Right atrium auricular region (tissue), 2 donors: ENCODE measurements around the gene CLCN6. TPM values are rescaled to one million over a fixed set of nuclear protein-coding genes. Genes with fewer than 3 reads are reported as not detected.

Experiments
- DNase-seq: peaks from one replicate; pipeline ENCODE4 v3.0.0-alpha.2; 2019; ENCODE audit warnings: low spot score
- H3K27ac ChIP-seq, 2 donors: fragments of 200-600 bp; sonication (generic); 1 replicate in 1 of 2; 2 replicates in 1 of 2; pipeline ENCODE4 v1.5.1; 2016 to 2019
- H3K27me3 ChIP-seq, 2 donors: fragments of 200-600 bp; sonication (generic); one replicate each; pipeline versions ENCODE4 v1.5.1 to v1.6.0; 2017 to 2019
- H3K36me3 ChIP-seq: fragments of 200-600 bp; sonication (generic); one replicate; pipeline ENCODE4 v1.5.1; 2016
- H3K4me1 ChIP-seq, 2 donors: fragments of 200-600 bp; sonication (generic); one replicate each; pipeline versions ENCODE4 v1.5.1 to v1.6.0; 2017 to 2019
- H3K4me3 ChIP-seq, 2 donors: fragments of 200-600 bp; sonication (generic); 1 replicate in 1 of 2; 2 replicates in 1 of 2; pipeline ENCODE4 v1.5.1; 2017 to 2019; ENCODE audit warnings: mild to moderate bottlenecking in 1 of 2, moderate library complexity in 1 of 2
- H3K9me3 ChIP-seq, 2 donors: fragments of 200-600 bp; sonication (generic); one replicate each; pipeline ENCODE4 v1.5.1; 2019
- total RNA-seq, 2 donors: library from RNA; depleted of rRNA; stranded (reverse); fragments of >200 nt; gene quantifications; one replicate each; pipeline ENCODE4 v1.1.0, GENCODE V29; 2016
- TF ChIP-seq, protein P1 (sequence below), 2 donors: fragments of 200-600 bp; sonication (generic); IDR thresholded peaks; one replicate each; pipeline ENCODE4 v1.5.1; 2019; ENCODE audit warnings: antibody characterized with exemption in 2 of 2

CLCN6 gene
- total RNA-seq, 2 donors from 2014 or later, result 14.8 to 15.2 TPM

DNA sequence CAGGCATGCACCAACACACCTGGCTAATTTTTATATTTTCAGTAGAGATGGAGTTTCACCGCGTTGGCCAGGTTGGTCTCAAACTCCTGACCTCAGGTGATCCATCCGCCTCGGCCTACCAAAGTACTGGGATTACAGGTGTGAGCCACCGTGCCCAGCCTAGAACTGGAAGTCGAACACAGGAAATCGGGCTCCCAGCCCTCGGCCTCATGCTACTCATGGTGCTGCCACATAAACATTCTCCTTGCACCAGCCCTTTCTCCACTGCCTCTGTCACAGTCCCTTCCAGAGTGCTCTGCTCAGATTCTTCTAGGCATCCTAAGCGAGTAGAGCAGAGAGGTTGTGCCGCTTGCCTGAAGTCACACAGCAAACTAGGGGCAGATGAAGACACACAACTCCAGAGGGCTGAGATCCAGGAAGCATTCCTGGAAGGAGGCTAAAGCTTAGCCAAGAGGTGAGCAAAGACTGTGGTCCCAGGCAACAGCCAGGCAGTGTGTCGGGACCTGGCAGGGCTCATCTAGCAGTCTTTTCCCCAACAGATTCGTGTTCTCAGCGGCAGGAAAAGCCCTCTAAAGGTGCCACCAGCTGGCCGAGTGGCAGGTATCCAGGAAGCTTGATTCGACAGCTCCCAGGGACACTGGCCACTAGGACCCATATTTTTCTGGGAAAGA is 82.3 kb downstream of the CLCN6 start:
- peak overlapping the region; percentile 88 to 90 for H3K27ac ChIP-seq

DNA sequence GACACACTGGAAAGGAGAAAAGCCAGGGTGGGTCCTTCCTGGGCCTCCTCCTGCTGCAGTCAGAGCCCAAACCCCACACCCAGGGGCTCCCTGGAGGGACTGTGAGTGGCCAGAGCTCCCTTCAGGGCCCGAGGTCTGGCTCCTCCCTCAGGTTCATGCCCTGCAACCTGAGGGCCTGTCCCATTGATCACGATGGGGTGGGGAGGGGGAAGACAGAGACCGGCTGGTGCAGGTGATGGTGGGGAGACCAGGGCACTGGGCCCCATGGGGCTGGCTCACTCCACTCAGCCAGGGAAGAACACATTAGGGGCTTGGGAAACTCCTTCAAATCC is 82.9 kb downstream of the CLCN6 start:
- H3K4me1 ChIP-seq, result peaks cover 0 to 45% of the 10 kb centered on the region in 2 donors
- H3K4me3 ChIP-seq, result no peak overlapping the region
- H3K36me3 ChIP-seq, result no peaks in the 10 kb centered on the region
- H3K9me3 ChIP-seq, result no peaks in the 10 kb centered on the region
- no peaks in the 10 kb centered on the region for H3K27me3 ChIP-seq
- H3K27ac ChIP-seq, result peak overlapping the region; percentile 88 to 90
- DNase-seq, result no peak
- TF ChIP-seq, protein P1, sequence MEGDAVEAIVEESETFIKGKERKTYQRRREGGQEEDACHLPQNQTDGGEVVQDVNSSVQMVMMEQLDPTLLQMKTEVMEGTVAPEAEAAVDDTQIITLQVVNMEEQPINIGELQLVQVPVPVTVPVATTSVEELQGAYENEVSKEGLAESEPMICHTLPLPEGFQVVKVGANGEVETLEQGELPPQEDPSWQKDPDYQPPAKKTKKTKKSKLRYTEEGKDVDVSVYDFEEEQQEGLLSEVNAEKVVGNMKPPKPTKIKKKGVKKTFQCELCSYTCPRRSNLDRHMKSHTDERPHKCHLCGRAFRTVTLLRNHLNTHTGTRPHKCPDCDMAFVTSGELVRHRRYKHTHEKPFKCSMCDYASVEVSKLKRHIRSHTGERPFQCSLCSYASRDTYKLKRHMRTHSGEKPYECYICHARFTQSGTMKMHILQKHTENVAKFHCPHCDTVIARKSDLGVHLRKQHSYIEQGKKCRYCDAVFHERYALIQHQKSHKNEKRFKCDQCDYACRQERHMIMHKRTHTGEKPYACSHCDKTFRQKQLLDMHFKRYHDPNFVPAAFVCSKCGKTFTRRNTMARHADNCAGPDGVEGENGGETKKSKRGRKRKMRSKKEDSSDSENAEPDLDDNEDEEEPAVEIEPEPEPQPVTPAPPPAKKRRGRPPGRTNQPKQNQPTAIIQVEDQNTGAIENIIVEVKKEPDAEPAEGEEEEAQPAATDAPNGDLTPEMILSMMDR (IDR thresholded peaks at IDR 0.05), result no peak

More for the DNA sequence above, 82.3 kb downstream of the CLCN6 start:
- TF ChIP-seq, protein P1 (IDR thresholded peaks at IDR 0.05), result no peak
- no peaks in the 10 kb centered on the region for H3K36me3 ChIP-seq
- peaks cover 0 to 50% of the 10 kb centered on the region in 2 donors for H3K4me1 ChIP-seq
- H3K9me3 ChIP-seq, result no peaks in the 10 kb centered on the region
- no peak overlapping the region for H3K4me3 ChIP-seq
- DNase-seq, result no peak
- H3K27me3 ChIP-seq, result no peaks in the 10 kb centered on the region

DNA sequence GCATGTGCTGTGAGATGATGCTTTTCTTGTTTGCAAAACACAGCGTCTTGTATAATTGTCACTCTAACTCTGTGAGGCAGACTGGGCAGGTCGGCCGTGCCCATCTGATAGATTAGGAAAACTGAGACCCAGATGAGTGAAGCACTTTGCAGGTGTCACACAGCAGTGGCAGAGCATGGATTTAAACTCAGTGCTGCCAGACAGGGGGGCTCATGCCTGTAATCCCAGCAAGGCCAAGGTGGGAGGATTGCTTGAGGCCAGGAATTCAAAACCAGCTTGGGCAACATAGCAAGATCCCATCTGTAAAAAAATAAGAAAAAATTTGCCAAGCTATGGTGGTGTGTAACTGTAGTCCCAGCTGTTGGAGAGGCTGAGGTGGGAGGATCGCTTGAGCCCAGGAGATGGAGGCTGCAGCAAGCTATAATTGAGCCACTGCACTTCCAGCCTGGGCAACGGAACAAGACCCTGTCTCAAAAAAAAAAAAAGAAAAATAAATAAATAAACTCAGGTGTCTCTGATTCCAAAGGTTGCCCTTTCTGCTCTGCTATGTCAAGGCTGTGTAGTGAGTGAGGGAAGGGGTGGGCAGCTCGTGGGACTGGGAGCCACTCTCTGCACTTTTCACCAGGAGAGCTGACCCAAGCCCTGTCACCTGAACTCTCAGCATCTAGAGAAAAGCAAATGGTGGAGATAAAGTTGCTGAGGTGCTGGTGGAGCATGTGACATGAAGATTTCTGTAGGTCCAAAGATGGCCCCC is 85.6 kb downstream of the CLCN6 start:
- H3K27ac ChIP-seq, result no peak overlapping the region
- no peaks in the 10 kb centered on the region for H3K27me3 ChIP-seq
- TF ChIP-seq, protein P1 (IDR thresholded peaks at IDR 0.05), result no peak
- no peaks in the 10 kb centered on the region for H3K36me3 ChIP-seq
- no peaks in the 10 kb centered on the region for H3K9me3 ChIP-seq
- peaks cover 0 to 25% of the 10 kb centered on the region in 2 donors for H3K4me1 ChIP-seq
- H3K4me3 ChIP-seq, result no peak overlapping the region
- no peak for DNase-seq

Other genes with a start within 250 kb of the CLCN6 start
- gene FBXO2, start 151.8 kb upstream of the CLCN6 start, total RNA-seq, result 10 to 100 TPM in 1 of 2 donors, 1 to 10 TPM in 1; 2.5 to 16.7 TPM
- 10 to 100 TPM; 15.5 to 20.5 TPM for gene FBXO44, start 151.3 kb upstream of the CLCN6 start, total RNA-seq
- gene FBXO6, start 142.0 kb upstream of the CLCN6 start, total RNA-seq, result 10 to 100 TPM in 1 of 2 donors, 1 to 10 TPM in 1; 8.0 to 10.8 TPM
- 10 to 100 TPM; 18.7 to 31.1 TPM for gene MAD2L2, start 125.0 kb upstream of the CLCN6 start, total RNA-seq
- gene DRAXIN, start 114.5 kb upstream of the CLCN6 start, total RNA-seq, result not detected
- 10 to 100 TPM; 20.8 to 47.2 TPM for gene AGTRAP, start 70.1 kb upstream of the CLCN6 start, total RNA-seq
- gene C1orf167, start 44.0 kb upstream of the CLCN6 start, total RNA-seq, result 1 to 10 TPM in 1 of 2 donors, under 1 TPM in 1; 0.85 to 1.7 TPM
- gene MTHFR, start 227 bp upstream of the CLCN6 start, total RNA-seq, result 10 to 100 TPM; 38.5 to 53.9 TPM
- over 10,000 TPM; 98,870 to 132,613 TPM for gene NPPA, start 41.6 kb downstream of the CLCN6 start, total RNA-seq
- gene NPPB, start 52.8 kb downstream of the CLCN6 start, total RNA-seq, result over 10,000 TPM in 1 of 2 donors, 1,000 to 10,000 TPM in 1; 1,081 to 10,488 TPM
- 10 to 100 TPM; 70.8 to 73.2 TPM for gene KIAA2013, start 120.2 kb downstream of the CLCN6 start, total RNA-seq
- gene PLOD1, start 128.5 kb downstream of the CLCN6 start, total RNA-seq, result 10 to 100 TPM; 56.1 to 58.1 TPM
- gene MFN2, start 174.3 kb downstream of the CLCN6 start, total RNA-seq, result 100 to 1,000 TPM; 367 to 466 TPM
- gene MIIP, start 213.3 kb downstream of the CLCN6 start, total RNA-seq, result 10 to 100 TPM; 19.1 to 31.0 TPM